ENCODE results near the gene CA11.

The CA11 gene

GRCh38 chr19:48618916-48619691, 26.9 kb downstream of the CA11 start, which contains the start of the genes RPL18 and SPHK2:
RPL18 (minus strand) TSS chr19:48619178; CDS start chr19:48619143, 35 bp downstream.
SPHK2 (plus strand) TSS chr19:48619506; CDS start chr19:48620515, 1,009 bp downstream.
- no peaks in the 10 kb centered on the region for H3K9me3 ChIP-seq
- H3K27me3 ChIP-seq: no peaks in the 10 kb centered on the region
- peaks cover 24 to 40% (median 31%) of the 10 kb centered on the region in 3 donors for H3K36me3 ChIP-seq
- H3K27ac ChIP-seq: peak within 1 kb of the TSS; percentile 86 to 91
- H3K4me3 ChIP-seq: peak within 1 kb of the TSS; percentile 72 to 81
- TF ChIP-seq, protein P1, sequence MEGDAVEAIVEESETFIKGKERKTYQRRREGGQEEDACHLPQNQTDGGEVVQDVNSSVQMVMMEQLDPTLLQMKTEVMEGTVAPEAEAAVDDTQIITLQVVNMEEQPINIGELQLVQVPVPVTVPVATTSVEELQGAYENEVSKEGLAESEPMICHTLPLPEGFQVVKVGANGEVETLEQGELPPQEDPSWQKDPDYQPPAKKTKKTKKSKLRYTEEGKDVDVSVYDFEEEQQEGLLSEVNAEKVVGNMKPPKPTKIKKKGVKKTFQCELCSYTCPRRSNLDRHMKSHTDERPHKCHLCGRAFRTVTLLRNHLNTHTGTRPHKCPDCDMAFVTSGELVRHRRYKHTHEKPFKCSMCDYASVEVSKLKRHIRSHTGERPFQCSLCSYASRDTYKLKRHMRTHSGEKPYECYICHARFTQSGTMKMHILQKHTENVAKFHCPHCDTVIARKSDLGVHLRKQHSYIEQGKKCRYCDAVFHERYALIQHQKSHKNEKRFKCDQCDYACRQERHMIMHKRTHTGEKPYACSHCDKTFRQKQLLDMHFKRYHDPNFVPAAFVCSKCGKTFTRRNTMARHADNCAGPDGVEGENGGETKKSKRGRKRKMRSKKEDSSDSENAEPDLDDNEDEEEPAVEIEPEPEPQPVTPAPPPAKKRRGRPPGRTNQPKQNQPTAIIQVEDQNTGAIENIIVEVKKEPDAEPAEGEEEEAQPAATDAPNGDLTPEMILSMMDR (IDR thresholded peaks at IDR 0.05): peak in 1 of 2 experiments; percentile 7
- H3K4me1 ChIP-seq: peaks cover 0 to 63% (median 33%) of the 10 kb centered on the region in 4 donors
- DNase-seq: peak; percentile 98 to 99
- intact Hi-C loops (cut with DNase I; ENCODE audit: low total_unique reads): no loop called here

DNA sequence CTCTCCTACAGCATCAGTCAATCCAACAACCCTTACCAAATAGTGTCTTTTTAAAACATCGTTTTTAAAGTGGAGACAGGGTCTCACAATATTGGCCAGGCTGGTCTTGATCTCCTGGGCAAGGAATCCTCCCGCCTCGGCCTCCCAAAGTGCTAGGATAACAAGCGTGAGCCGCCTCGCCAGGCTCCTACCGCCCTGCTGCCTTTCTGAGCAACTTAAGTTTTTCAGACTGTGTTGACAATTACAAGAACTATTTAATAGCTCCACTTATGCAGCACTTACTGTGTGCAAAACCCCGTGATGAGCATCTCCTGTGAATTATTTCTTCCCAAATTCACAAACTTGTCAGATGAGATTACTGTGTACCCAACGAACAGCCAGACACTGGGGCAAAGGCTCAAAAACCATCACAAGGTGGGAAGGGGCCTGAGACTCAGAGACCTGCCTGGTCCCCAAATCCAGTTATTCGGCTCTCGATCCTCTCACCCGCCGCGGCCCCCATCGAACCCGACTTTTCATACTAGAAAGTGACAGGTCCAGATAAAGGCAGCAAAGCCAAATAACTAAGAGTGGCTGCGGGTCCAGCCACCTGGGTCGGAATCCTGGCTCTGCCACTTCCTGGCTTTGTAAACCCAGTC, 27.6 kb downstream of the CA11 start:
- TF ChIP-seq, protein P1 (IDR thresholded peaks at IDR 0.05): no peak
- peak overlapping the region; percentile 72 to 81 for H3K4me3 ChIP-seq
- peaks cover 0 to 64% (median 28%) of the 10 kb centered on the region in 4 donors for H3K4me1 ChIP-seq
- H3K27ac ChIP-seq: peak overlapping the region; percentile 86 to 91
- peak in 1 of 2 donors; percentile 67 for DNase-seq
- intact Hi-C loops (cut with DNase I; ENCODE audit: low total_unique reads): no loop called here
- H3K36me3 ChIP-seq: peaks cover 24 to 40% (median 31%) of the 10 kb centered on the region in 3 donors
- no peaks in the 10 kb centered on the region for H3K27me3 ChIP-seq
- no peaks in the 10 kb centered on the region for H3K9me3 ChIP-seq

- peak in 1 of 2 donors; percentile 60 for DNase-seq
- intact Hi-C loops (cut with DNase I; ENCODE audit: low total_unique reads): no loop called here
- Histone ChIP-seq H3K4me3 (peak overlapping the region; percentile 72 to 81), H3K9me3 (no peaks in the 10 kb centered on the region), H3K4me1 (peaks cover 0 to 62% (median 22%) of the 10 kb centered on the region in 4 donors), H3K27ac (peak overlapping the region in 1 of 2 donors; percentile 91), H3K27me3 (no peaks in the 10 kb centered on the region), H3K36me3 (peaks cover 24 to 35% (median 31%) of the 10 kb centered on the region in 3 donors)
- TF ChIP-seq, protein P1 (IDR thresholded peaks at IDR 0.05): no peak
Measured at GRCh38 chr19:48617146-48617937, 28.6 kb downstream of the CA11 start.

DNA sequence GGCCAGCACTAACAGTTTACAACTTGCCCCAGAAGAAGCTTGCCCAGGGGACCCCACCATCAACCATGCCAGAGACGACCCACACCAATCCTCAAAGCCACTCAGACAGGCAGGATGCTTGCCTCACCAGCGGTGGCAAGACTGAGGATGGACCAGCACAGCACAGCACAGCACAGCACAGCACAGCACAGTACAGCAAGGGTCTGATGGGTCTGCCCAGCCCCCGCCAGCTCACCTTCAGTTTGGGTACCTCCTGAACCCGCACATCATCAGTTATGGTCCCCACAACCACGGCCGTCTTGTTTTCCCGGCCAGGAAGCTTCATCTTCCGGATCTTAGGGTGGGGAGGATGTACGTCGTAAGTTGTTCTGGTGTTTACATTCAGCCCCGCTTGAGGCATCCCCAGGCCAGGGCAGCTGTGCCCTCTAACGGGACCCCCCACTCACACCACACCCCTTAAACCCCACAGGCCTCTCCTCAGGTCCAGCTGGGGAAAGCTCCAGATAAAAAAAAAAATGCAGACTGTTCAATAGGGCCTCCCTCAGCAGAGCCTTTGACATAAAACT, 29.4 kb downstream of the CA11 start:
- H3K27me3 ChIP-seq: no peaks in the 10 kb centered on the region
- DNase-seq: no peak
- H3K36me3 ChIP-seq: peaks cover 24 to 33% (median 31%) of the 10 kb centered on the region in 3 donors
- TF ChIP-seq, protein P1 (IDR thresholded peaks at IDR 0.05): no peak
- no peaks in the 10 kb centered on the region for H3K9me3 ChIP-seq
- no peak overlapping the region for H3K4me3 ChIP-seq
- H3K27ac ChIP-seq: no peak overlapping the region
- peaks cover 0 to 62% (median 22%) of the 10 kb centered on the region in 4 donors for H3K4me1 ChIP-seq
- intact Hi-C loops (cut with DNase I; ENCODE audit: low total_unique reads): no loop called here

- H3K4me3 ChIP-seq: no peak overlapping the region
- no peak overlapping the region for H3K27ac ChIP-seq
- peaks cover 24 to 33% (median 31%) of the 10 kb centered on the region in 3 donors for H3K36me3 ChIP-seq
- no peaks in the 10 kb centered on the region for H3K9me3 ChIP-seq
- TF ChIP-seq, protein P1 (IDR thresholded peaks at IDR 0.05): no peak
- intact Hi-C loops (cut with DNase I; ENCODE audit: low total_unique reads): no loop called here
- peak in 1 of 2 donors; percentile 61 for DNase-seq
- no peaks in the 10 kb centered on the region for H3K27me3 ChIP-seq
- peaks cover 0 to 62% (median 22%) of the 10 kb centered on the region in 4 donors for H3K4me1 ChIP-seq
Measured at GRCh38 chr19:48616041-48616436, 29.9 kb downstream of the CA11 start.
